HG02571 (cell line): ENCODE measurements around the gene CIDEA.

Source experiments
- ATAC-seq: cut with Tn5 transposase; IDR thresholded peaks from one replicate; pipeline ENCODE4 v1.9.1; 2021; ENCODE audit warnings: mild to moderate bottlenecking, moderate library complexity; ENCODE audit not compliant: unreplicated experiment

The CIDEA gene

GRCh38 chr18:12262748-12263147, 8.6 kb downstream of the CIDEA start:
- no peak for ATAC-seq

- ATAC-seq, result no peak
Observed at GRCh38 chr18:12264864-12265263, 10.7 kb downstream of the CIDEA start.

GRCh38 chr18:12271376-12272235, 17.4 kb downstream of the CIDEA start:
- ATAC-seq, result peak; percentile 63

GRCh38 chr18:12274793-12275192, 20.6 kb downstream of the CIDEA start:
- ATAC-seq, result no peak

GRCh38 chr18:12276736-12277554, 22.8 kb downstream of the CIDEA start:
- no peak for ATAC-seq

GRCh38 chr18:12278215-12278671, 24.1 kb downstream of the CIDEA start:
- no peak for ATAC-seq

GRCh38 chr18:12278741-12279682, 24.9 kb downstream of the CIDEA start:
- no peak for ATAC-seq

GRCh38 chr18:12279781-12280531, 25.8 kb downstream of the CIDEA start:
- ATAC-seq, result no peak

GRCh38 chr18:12281861-12282260, 27.7 kb downstream of the CIDEA start:
- ATAC-seq, result no peak

- ATAC-seq, result no peak
Observed at GRCh38 chr18:12282442-12283039, 28.4 kb downstream of the CIDEA start.

- ATAC-seq, result no peak
Observed at GRCh38 chr18:12283256-12283655, 29.1 kb downstream of the CIDEA start.

- no peak for ATAC-seq
Observed at GRCh38 chr18:12283666-12284065, 29.5 kb downstream of the CIDEA start.

GRCh38 chr18:12287131-12287681, 33.0 kb downstream of the CIDEA start:
- ATAC-seq, result no peak

- ATAC-seq, result no peak
Observed at GRCh38 chr18:12287684-12288402, 33.7 kb downstream of the CIDEA start.

- ATAC-seq, result no peak
Observed at GRCh38 chr18:12288403-12288755, 34.2 kb downstream of the CIDEA start.

- ATAC-seq, result no peak
Observed at GRCh38 chr18:12290086-12290485, 35.9 kb downstream of the CIDEA start.

GRCh38 chr18:12291161-12291560, 37.0 kb downstream of the CIDEA start:
- no peak for ATAC-seq

GRCh38 chr18:12291690-12292089, 37.5 kb downstream of the CIDEA start:
- no peak for ATAC-seq

GRCh38 chr18:12293831-12294230, 39.7 kb downstream of the CIDEA start:
- ATAC-seq, result no peak
